Colonic mucosa (tissue), 4 donors: ENCODE measurements around the gene PPM1M. TPM values are rescaled to one million over a fixed set of nuclear protein-coding genes. Genes with fewer than 3 reads are reported as not detected.

ENCODE experiments used
- DNase-seq: peaks from one replicate; pipeline ENCODE4 v3.0.0-alpha.2; 2020
- H3K27ac ChIP-seq: fragments of 200-600 bp; one replicate; pipeline ENCODE4 v1.8.0; 2021
- H3K27me3 ChIP-seq: fragments of 200-600 bp; one replicate; pipeline ENCODE4 v1.8.0; 2021
- H3K36me3 ChIP-seq: fragments of 200-600 bp; one replicate; pipeline ENCODE4 v1.8.0; 2021
- H3K4me1 ChIP-seq: fragments of 200-600 bp; one replicate; pipeline ENCODE4 v1.8.0; 2021; ENCODE audit warnings: mild to moderate bottlenecking
- H3K4me3 ChIP-seq: fragments of 200-600 bp; one replicate; pipeline ENCODE4 v1.8.0; 2021
- H3K9ac ChIP-seq, 2 donors: one replicate each; pipeline ENCODE4 v1.7.0; 2013; ENCODE audit warnings: control low read depth in 2 of 2, low read depth in 2 of 2, low read length in 2 of 2
- H3K9me3 ChIP-seq: fragments of 200-600 bp; one replicate; pipeline ENCODE4 v1.8.0; 2021
- CTCF ChIP-seq: fragments of 200-600 bp; IDR thresholded peaks from one replicate; pipeline ENCODE4 v1.8.0; 2022; ENCODE audit warnings: antibody characterized with exemption, mild to moderate bottlenecking
- intact Hi-C: fragments of 100-400 bp; cut with DNase I; formaldehyde crosslinking; loops from one replicate; pipeline ENCODE4 v1.14.1; 2022
- total RNA-seq, 2 donors: library from RNA; stranded (reverse); fragmentation: NEBNext Ultra II Directional in 1 of 2; extraction: Animal tissue kit (Norgen Biotek cat#: 25700) in 1 of 2; gene quantifications; one replicate each; pipeline ENCODE4 v1.2.1, GENCODE V29; 2021
- donor health status: healthy.
- donor health status: DM: no; HTN: no; CAD: no.
- donor health status: DM: no; HTN: no; CAD: no.

PPM1M gene
- 1 to 10 TPM; 5.4 to 8.1 TPM for total RNA-seq

GRCh38 chr3:52245322-52246263 is at the start of gene PPM1M:
TSS of gene PPM1M (plus strand) at chr3:52245759. CDS start at chr3:52245825, 66 bp downstream.
- H3K27ac ChIP-seq = peak within 1 kb of the TSS; percentile 66
- no peaks in the 10 kb centered on the region for H3K9me3 ChIP-seq
- TF ChIP-seq CTCF = no peak
- peak within 1 kb of the TSS; percentile 43 for H3K4me3 ChIP-seq
- DNase-seq = peak; percentile 46
- H3K36me3 ChIP-seq = no peaks in the 10 kb centered on the region
- H3K9ac ChIP-seq = peak within 1 kb of the TSS; percentile 79 to 83
- H3K27me3 ChIP-seq = no peaks in the 10 kb centered on the region
- H3K4me1 ChIP-seq = no peaks in the 10 kb centered on the region
- intact Hi-C loops = no loop called here

- Histone ChIP-seq H3K27me3 (no peaks in the 10 kb centered on the region), H3K4me3 (no peak overlapping the region), H3K4me1 (peaks cover 19% of the 10 kb centered on the region), H3K36me3 (no peaks in the 10 kb centered on the region), H3K27ac (peak overlapping the region; percentile 84), H3K9ac (no peak overlapping the region), H3K9me3 (no peaks in the 10 kb centered on the region)
- peak; percentile 26 for DNase-seq
- TF ChIP-seq CTCF = no peak
- intact Hi-C loops = no loop called here
These were observed 49.7 kb upstream of the PPM1M start for GRCh38 chr3:52195823-52196331.

GRCh38 chr3:52196977-52197376 is 48.6 kb upstream of the PPM1M start:
- H3K9me3 ChIP-seq = no peaks in the 10 kb centered on the region
- no peak for TF ChIP-seq CTCF
- H3K9ac ChIP-seq = peak overlapping the region in 1 of 2 donors; percentile 95
- H3K4me1 ChIP-seq = peaks cover 19% of the 10 kb centered on the region
- peak; percentile 88 for DNase-seq
- intact Hi-C loops = no loop called here
- no peaks in the 10 kb centered on the region for H3K27me3 ChIP-seq
- H3K27ac ChIP-seq = peak overlapping the region; percentile 84
- no peak overlapping the region for H3K4me3 ChIP-seq
- peaks cover 5% of the 10 kb centered on the region for H3K36me3 ChIP-seq

GRCh38 chr3:52197499-52197841 is 48.1 kb upstream of the PPM1M start:
- Histone ChIP-seq H3K36me3 (peaks cover 5% of the 10 kb centered on the region), H3K9ac (peak overlapping the region; percentile 67 to 95), H3K27me3 (no peaks in the 10 kb centered on the region), H3K4me1 (peaks cover 19% of the 10 kb centered on the region), H3K9me3 (no peaks in the 10 kb centered on the region), H3K27ac (peak overlapping the region; percentile 84), H3K4me3 (peak overlapping the region; percentile 70)
- intact Hi-C loops = no loop called here
- TF ChIP-seq CTCF = no peak
- no peak for DNase-seq

GRCh38 chr3:52197842-52198625 is 47.5 kb upstream of the PPM1M start, which contains the start of gene ALAS1:
TSS of gene ALAS1 (plus strand) at chr3:52198160. CDS start at chr3:52199242, 1,082 bp downstream.
- Histone ChIP-seq H3K27ac (peak within 1 kb of the TSS; percentile 84), H3K4me3 (peak within 1 kb of the TSS; percentile 70), H3K4me1 (peaks cover 19% of the 10 kb centered on the region), H3K9ac (peak within 1 kb of the TSS; percentile 94 to 95), H3K27me3 (no peaks in the 10 kb centered on the region), H3K9me3 (no peaks in the 10 kb centered on the region), H3K36me3 (peaks cover 6% of the 10 kb centered on the region)
- intact Hi-C loops = no loop called here
- DNase-seq = peak; percentile 94
- no peak for TF ChIP-seq CTCF
